Sigmoid colon (tissue), 4 donors: ENCODE data around the gene GRM5.

ENCODE experiments used
- CTCF ChIP-seq, 4 experiments: fragments of 450-650 bp in 3 of 4; fragments of 200-600 bp in 1 of 4; IDR thresholded peaks; one replicate each; pipeline ENCODE4 v1.5.1; 2016 to 2019; ENCODE audit warnings: antibody characterized with exemption in 4 of 4, mild to moderate bottlenecking in 3 of 4, moderate library complexity in 2 of 4
- EP300 ChIP-seq, 4 donors: sonication (generic); formaldehyde crosslinking; IDR thresholded peaks; one replicate each; pipeline ENCODE4 v1.6.1; 2017; ENCODE audit warnings: antibody characterized with exemption in 4 of 4
- POLR2A ChIP-seq, 2 donors: fragments of 450-650 bp; IDR thresholded peaks; one replicate each; pipeline ENCODE4 v1.6.1; 2016; ENCODE audit warnings: antibody characterized with exemption in 2 of 2, mild to moderate bottlenecking in 2 of 2, moderate library complexity in 2 of 2
- POLR2AphosphoS5 ChIP-seq, 4 donors: sonication (generic); formaldehyde crosslinking; IDR thresholded peaks; one replicate each; pipeline ENCODE4 v1.6.1; 2017; ENCODE audit warnings: antibody characterized with exemption in 4 of 4

DNA sequence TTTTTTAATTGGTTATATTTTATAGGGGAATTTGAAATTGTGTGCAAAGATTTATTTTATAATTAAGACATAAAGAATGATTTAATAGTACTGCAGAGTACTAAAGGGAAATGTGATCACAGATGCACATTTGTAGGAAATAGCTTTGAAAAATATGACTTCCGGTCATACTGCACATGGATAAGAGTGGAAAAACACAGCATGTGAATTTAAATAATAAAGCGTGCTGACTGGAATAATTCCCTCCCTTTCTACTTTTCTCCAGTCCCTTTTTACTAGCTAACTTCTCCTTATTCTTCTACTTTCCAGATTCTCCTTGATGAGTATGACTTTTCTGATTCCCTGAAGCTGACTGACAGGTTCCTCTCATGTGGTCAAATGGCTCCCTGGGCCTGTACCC is 489.9 kb downstream of the GRM5 start:
- TF ChIP-seq CTCF (IDR thresholded peaks at IDR 0.05) (no peak), POLR2A (IDR thresholded peaks at IDR 0.05) (no peak), EP300 (IDR thresholded peaks at IDR 0.05) (no peak), POLR2AphosphoS5 (IDR thresholded peaks at IDR 0.05) (no peak)
